Measurements from ENCODE around the gene PAPPA2. TPM values are rescaled to one million over a fixed set of nuclear protein-coding genes. Genes with fewer than 3 reads are reported as not detected.

The PAPPA2 gene
- total RNA-seq, 6 donors from 2014 or later, result under 0.01 to 2.4 (median 0.45) TPM

DNA sequence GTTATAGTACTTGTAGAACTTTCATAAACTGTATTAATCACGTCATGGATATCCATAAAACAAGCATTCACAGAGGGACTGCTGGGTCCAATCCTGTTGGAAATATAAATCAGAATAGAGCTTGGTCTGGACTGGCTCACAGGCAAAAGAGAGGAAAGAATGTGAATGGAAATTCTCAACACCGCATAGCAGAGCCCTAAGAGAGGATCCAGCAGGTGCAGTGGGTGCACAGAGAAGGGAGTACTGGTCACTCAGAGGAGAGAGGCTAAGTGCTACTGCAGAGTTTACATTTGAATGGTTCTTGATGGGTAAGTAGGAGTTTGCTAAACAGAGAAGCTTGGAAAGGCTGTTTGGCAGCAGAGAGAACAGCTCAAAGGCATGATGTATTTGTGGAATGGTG lies 231.7 kb downstream of the PAPPA2 start:
- Histone ChIP-seq H3K27ac (no peak overlapping the region), H3K4me1 (peaks cover 0 to 4% (median 0%) of the 10 kb centered on the region in 4 donors), H3K9me3 (no peaks in the 10 kb centered on the region), H3K27me3 (no peaks in the 10 kb centered on the region), H3K36me3 (no peaks in the 10 kb centered on the region), H3K4me3 (no peak overlapping the region)
- WGBS, 2 donors, result 62 to 67% methylated on average over 2 of the region's 2 CpGs
- ATAC-seq (ENCODE audit: low FRiP score in 2 of 2) (peak in 1 of 2 donors; percentile 20), DNase-seq (no peak)
- no peak for TF ChIP-seq POLR2A (IDR thresholded peaks at IDR 0.05)
- TF ChIP-seq POLR2AphosphoS5 (IDR thresholded peaks at IDR 0.05), result no peak
- TF ChIP-seq, protein P1, sequence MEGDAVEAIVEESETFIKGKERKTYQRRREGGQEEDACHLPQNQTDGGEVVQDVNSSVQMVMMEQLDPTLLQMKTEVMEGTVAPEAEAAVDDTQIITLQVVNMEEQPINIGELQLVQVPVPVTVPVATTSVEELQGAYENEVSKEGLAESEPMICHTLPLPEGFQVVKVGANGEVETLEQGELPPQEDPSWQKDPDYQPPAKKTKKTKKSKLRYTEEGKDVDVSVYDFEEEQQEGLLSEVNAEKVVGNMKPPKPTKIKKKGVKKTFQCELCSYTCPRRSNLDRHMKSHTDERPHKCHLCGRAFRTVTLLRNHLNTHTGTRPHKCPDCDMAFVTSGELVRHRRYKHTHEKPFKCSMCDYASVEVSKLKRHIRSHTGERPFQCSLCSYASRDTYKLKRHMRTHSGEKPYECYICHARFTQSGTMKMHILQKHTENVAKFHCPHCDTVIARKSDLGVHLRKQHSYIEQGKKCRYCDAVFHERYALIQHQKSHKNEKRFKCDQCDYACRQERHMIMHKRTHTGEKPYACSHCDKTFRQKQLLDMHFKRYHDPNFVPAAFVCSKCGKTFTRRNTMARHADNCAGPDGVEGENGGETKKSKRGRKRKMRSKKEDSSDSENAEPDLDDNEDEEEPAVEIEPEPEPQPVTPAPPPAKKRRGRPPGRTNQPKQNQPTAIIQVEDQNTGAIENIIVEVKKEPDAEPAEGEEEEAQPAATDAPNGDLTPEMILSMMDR (IDR thresholded peaks at IDR 0.05), result no peak
- TF ChIP-seq EP300 (IDR thresholded peaks at IDR 0.05), result no peak

DNA sequence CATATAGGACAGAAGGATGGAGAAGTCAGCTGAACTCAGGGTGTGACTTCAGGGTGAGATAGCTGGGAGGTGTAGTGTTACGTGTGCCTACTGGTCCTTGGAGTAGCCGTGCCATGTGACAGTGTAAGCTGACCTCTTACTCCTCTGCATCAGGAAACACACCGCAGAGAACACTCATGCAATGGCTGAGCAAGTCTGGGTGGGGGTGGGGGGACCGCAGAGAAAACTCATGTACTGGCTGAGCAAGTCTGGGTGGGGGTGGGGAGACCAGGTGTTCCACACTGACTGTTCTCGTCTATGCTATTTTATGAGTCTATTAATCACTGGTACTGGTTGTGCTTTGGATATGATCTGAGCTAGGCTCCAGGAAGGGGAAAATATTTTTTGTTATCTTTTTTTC lies 233.1 kb downstream of the PAPPA2 start:
- WGBS, 2 donors, result 52 to 56% methylated on average over 3 to 5 of the region's 5 CpGs
- Histone ChIP-seq H3K4me3 (no peak overlapping the region), H3K9me3 (no peaks in the 10 kb centered on the region), H3K27me3 (no peaks in the 10 kb centered on the region), H3K27ac (no peak overlapping the region), H3K4me1 (peaks cover 0 to 4% (median 0%) of the 10 kb centered on the region in 4 donors), H3K36me3 (no peaks in the 10 kb centered on the region)
- DNase-seq (peak in 1 of 2 donors; percentile 86), ATAC-seq (ENCODE audit: low FRiP score in 2 of 2) (peak in 1 of 2 donors; percentile 71)
- TF ChIP-seq POLR2AphosphoS5 (IDR thresholded peaks at IDR 0.05) (no peak), EP300 (IDR thresholded peaks at IDR 0.05) (no peak), POLR2A (IDR thresholded peaks at IDR 0.05) (no peak)
- TF ChIP-seq, protein P1 (IDR thresholded peaks at IDR 0.05), result no peak

DNA sequence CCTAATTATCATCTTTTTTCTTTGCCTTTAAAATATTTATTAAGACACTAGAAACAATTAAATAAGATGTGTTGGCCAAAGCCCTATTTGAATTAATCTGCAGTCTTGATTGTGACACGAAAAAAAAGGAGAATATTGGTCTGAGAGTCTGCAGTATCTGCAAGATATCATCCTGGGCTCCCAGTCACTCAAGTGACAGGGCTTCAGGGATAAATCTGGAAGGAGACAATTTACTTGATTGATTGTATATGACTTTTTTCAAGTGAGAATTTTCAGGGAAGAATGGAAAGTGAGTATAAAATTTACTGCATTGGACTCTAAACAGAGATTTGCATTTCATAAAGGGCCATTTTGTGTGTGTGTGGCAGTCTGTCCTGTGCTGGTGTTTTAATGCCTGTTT lies 233.7 kb downstream of the PAPPA2 start:
- H3K4me1 ChIP-seq, result peaks cover 0 to 4% (median 0%) of the 10 kb centered on the region in 4 donors
- no peak overlapping the region for H3K27ac ChIP-seq
- H3K9me3 ChIP-seq, result no peaks in the 10 kb centered on the region
- ATAC-seq (ENCODE audit: low FRiP score in 2 of 2) (no peak), DNase-seq (no peak)
- no peak overlapping the region for H3K4me3 ChIP-seq
- WGBS, 2 donors, result 62 to 73% methylated on average over 1 of the region's 1 CpG
- TF ChIP-seq POLR2AphosphoS5 (IDR thresholded peaks at IDR 0.05), result no peak
- no peak for TF ChIP-seq EP300 (IDR thresholded peaks at IDR 0.05)
- TF ChIP-seq, protein P1 (IDR thresholded peaks at IDR 0.05), result no peak
- no peak for TF ChIP-seq POLR2A (IDR thresholded peaks at IDR 0.05)
- no peaks in the 10 kb centered on the region for H3K36me3 ChIP-seq
- no peaks in the 10 kb centered on the region for H3K27me3 ChIP-seq

DNA sequence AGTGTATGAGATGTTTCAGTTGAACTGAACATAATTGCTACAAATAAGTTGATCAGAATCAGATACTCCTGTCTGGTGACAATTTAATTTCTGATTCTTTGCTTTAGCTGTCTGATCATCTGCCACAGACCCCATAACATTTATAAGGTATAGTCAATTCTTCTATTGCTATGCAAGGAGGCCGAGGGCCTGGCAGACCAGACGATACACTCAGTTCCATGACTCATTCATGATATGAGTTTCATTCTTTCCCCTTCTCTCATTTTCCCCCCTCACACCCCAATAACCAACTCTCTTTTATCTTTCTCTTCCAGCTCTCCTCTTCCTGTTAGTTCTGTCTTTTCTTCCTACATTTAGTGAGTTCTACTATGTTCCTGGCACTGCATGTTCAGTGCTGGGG lies 236.8 kb downstream of the PAPPA2 start:
- Histone ChIP-seq H3K4me3 (no peak overlapping the region), H3K27me3 (no peaks in the 10 kb centered on the region), H3K36me3 (no peaks in the 10 kb centered on the region), H3K27ac (no peak overlapping the region), H3K4me1 (no peaks in the 10 kb centered on the region), H3K9me3 (no peaks in the 10 kb centered on the region)
- ATAC-seq (ENCODE audit: low FRiP score in 2 of 2), result no peak
- TF ChIP-seq POLR2AphosphoS5 (IDR thresholded peaks at IDR 0.05), result no peak
- TF ChIP-seq, protein P1 (IDR thresholded peaks at IDR 0.05), result no peak
- no peak for TF ChIP-seq EP300 (IDR thresholded peaks at IDR 0.05)
- TF ChIP-seq POLR2A (IDR thresholded peaks at IDR 0.05), result no peak
- no peak for DNase-seq
- 91% methylated on average over 2 of the region's 2 CpGs for WGBS, 2 donors

DNA sequence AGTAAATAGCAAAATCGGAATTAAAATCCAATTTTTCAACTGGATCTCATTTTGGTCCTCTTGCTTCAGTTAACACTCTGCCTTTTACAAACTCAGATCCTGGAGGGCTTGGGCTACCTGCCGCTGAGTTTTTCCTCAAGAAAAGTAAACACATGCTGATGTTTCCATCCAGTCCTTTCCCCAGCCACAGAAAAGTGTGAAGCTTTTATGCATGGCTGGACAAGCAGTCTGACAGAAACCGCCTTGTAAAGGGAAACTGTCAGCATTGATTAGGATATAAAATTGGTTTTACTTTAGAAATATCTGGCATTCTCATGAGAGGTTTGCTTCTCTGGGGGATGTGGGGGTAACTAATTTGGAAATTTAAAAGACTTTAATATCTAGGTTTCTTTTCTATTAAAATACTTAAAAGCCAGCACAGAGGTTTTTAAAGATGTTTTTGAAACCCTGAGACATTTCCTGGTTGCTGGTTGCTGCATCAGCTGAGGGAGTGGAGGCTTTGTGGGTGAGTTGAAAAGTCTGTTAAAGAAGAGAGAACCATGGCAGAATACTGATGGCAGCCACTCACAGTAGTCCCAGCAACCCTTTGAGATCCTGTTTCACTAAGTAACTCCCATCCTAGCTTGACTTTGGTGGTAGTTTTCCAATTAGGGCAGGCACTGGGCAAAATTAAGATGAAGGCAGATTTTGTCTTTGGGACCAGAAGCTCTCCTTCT lies 238.3 kb downstream of the PAPPA2 start:
- H3K36me3 ChIP-seq, result no peaks in the 10 kb centered on the region
- no peak for DNase-seq
- no peaks in the 10 kb centered on the region for H3K27me3 ChIP-seq
- ATAC-seq (ENCODE audit: low FRiP score in 2 of 2), result no peak
- TF ChIP-seq POLR2A (IDR thresholded peaks at IDR 0.05) (no peak), POLR2AphosphoS5 (IDR thresholded peaks at IDR 0.05) (no peak), EP300 (IDR thresholded peaks at IDR 0.05) (no peak)
- TF ChIP-seq, protein P1 (IDR thresholded peaks at IDR 0.05), result no peak
- H3K9me3 ChIP-seq, result no peaks in the 10 kb centered on the region
- no peaks in the 10 kb centered on the region for H3K4me1 ChIP-seq
- no peak overlapping the region for H3K27ac ChIP-seq
- no peak overlapping the region for H3K4me3 ChIP-seq
- WGBS, 2 donors, result 74 to 79% methylated on average over 3 of the region's 3 CpGs
